Measurements from ENCODE around the gene SLC22A1.

The SLC22A1 gene

DNA sequence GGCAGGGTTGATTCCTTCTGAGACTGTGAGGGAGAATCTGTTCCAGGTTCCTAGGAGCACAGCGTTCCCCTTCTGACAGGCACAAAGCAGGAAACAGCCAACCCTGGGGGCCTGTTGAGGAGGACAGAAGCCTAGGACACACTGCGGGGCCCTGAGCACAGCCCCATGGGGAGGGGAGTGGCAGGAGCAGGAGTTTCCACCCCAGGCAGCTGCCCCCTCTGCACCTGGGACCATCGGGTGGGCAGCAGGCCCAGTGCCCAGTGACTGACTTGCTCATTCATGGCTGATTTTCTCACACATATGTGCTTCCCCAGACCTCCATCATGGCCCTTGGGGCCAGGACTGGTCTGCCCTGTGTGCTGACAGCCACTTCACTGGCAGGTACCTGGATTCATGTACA is 6.2 kb upstream of the SLC22A1 start:
- TF ChIP-seq RAD21 (IDR thresholded peaks at IDR 0.05; ENCODE audit: low read depth) (no peak), YY1 (IDR thresholded peaks at IDR 0.05; ENCODE audit: low read depth) (no peak), CREB1 (IDR thresholded peaks at IDR 0.05; ENCODE audit: low read depth) (no peak), TEAD4 (IDR thresholded peaks at IDR 0.05) (no peak), CEBPB (IDR thresholded peaks at IDR 0.05) (no peak), NFIC (IDR thresholded peaks at IDR 0.05) (no peak), FOXM1 (IDR thresholded peaks at IDR 0.05; ENCODE audit: borderline replicate concordance, low read depth) (no peak), EGR1 (IDR thresholded peaks at IDR 0.05) (no peak), EP300 (IDR thresholded peaks at IDR 0.05; ENCODE audit: borderline replicate concordance) (no peak)
- TF ChIP-seq, protein P1, sequence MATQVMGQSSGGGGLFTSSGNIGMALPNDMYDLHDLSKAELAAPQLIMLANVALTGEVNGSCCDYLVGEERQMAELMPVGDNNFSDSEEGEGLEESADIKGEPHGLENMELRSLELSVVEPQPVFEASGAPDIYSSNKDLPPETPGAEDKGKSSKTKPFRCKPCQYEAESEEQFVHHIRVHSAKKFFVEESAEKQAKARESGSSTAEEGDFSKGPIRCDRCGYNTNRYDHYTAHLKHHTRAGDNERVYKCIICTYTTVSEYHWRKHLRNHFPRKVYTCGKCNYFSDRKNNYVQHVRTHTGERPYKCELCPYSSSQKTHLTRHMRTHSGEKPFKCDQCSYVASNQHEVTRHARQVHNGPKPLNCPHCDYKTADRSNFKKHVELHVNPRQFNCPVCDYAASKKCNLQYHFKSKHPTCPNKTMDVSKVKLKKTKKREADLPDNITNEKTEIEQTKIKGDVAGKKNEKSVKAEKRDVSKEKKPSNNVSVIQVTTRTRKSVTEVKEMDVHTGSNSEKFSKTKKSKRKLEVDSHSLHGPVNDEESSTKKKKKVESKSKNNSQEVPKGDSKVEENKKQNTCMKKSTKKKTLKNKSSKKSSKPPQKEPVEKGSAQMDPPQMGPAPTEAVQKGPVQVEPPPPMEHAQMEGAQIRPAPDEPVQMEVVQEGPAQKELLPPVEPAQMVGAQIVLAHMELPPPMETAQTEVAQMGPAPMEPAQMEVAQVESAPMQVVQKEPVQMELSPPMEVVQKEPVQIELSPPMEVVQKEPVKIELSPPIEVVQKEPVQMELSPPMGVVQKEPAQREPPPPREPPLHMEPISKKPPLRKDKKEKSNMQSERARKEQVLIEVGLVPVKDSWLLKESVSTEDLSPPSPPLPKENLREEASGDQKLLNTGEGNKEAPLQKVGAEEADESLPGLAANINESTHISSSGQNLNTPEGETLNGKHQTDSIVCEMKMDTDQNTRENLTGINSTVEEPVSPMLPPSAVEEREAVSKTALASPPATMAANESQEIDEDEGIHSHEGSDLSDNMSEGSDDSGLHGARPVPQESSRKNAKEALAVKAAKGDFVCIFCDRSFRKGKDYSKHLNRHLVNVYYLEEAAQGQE (IDR thresholded peaks at IDR 0.05; ENCODE audit: low read depth), result no peak

DNA sequence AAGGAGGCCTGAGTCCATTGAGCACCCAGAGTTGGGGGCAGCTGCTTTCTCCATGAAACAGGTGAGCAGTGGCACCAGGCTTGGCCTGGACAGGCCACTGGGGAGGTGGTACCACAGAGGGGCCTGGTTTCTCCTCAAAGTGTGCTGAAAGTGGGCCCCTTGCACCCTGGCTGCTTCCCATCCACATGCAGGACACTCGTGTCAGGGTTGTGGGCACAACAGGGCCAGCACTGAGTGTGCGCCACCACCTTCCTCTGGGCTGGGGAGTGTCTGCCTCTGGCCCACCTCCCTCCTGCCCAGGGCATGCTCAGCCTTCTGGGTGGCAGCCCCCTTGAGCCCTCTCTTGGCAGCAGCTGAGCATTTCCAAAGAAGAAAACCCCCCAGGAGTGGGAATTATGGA is 5.2 kb upstream of the SLC22A1 start:
- TF ChIP-seq FOXM1 (IDR thresholded peaks at IDR 0.05; ENCODE audit: borderline replicate concordance, low read depth) (no peak), NFIC (IDR thresholded peaks at IDR 0.05) (no peak), TCF12 (IDR thresholded peaks at IDR 0.05; ENCODE audit: low read depth) (no peak), TAF1 (IDR thresholded peaks at IDR 0.05; ENCODE audit: low read depth) (no peak), CEBPB (IDR thresholded peaks at IDR 0.05) (no peak), YY1 (IDR thresholded peaks at IDR 0.05; ENCODE audit: low read depth) (no peak), CREB1 (IDR thresholded peaks at IDR 0.05; ENCODE audit: low read depth) (no peak), EP300 (IDR thresholded peaks at IDR 0.05; ENCODE audit: borderline replicate concordance) (no peak), TEAD4 (IDR thresholded peaks at IDR 0.05) (no peak), RAD21 (IDR thresholded peaks at IDR 0.05; ENCODE audit: low read depth) (no peak), EGR1 (IDR thresholded peaks at IDR 0.05) (no peak), ZBTB7A (IDR thresholded peaks at IDR 0.05; ENCODE audit: low read depth) (no peak)
- TF ChIP-seq, protein P2, sequence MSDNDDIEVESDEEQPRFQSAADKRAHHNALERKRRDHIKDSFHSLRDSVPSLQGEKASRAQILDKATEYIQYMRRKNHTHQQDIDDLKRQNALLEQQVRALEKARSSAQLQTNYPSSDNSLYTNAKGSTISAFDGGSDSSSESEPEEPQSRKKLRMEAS (IDR thresholded peaks at IDR 0.05), result no peak
- TF ChIP-seq, protein P3, sequence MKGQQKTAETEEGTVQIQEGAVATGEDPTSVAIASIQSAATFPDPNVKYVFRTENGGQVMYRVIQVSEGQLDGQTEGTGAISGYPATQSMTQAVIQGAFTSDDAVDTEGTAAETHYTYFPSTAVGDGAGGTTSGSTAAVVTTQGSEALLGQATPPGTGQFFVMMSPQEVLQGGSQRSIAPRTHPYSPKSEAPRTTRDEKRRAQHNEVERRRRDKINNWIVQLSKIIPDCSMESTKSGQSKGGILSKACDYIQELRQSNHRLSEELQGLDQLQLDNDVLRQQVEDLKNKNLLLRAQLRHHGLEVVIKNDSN (IDR thresholded peaks at IDR 0.05), result no peak
- TF ChIP-seq, protein P1 (IDR thresholded peaks at IDR 0.05; ENCODE audit: low read depth), result no peak

DNA sequence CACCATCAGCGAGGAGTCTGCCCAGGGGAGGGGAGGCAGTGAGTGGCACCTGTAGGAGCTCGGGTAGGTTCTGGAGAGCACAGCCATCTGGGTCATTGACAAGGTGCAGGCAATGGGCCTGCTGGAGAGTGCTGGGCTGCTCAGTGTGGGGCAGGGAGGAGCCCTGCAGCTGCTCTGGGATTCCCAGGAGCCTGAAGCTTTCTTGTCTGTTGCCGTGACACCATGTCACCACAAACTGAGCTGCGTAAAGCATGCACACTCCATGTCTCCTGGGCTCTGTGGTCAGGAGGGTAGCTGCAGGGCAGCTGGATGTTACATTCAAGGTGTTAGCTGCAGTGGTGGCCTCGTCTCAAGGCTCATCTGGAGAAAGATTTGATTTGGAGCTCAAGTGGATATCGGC is 4.5 kb upstream of the SLC22A1 start:
- TF ChIP-seq ZBTB7A (IDR thresholded peaks at IDR 0.05; ENCODE audit: low read depth) (no peak), RAD21 (IDR thresholded peaks at IDR 0.05; ENCODE audit: low read depth) (no peak), CREB1 (IDR thresholded peaks at IDR 0.05; ENCODE audit: low read depth) (no peak), YY1 (IDR thresholded peaks at IDR 0.05; ENCODE audit: low read depth) (no peak), TAF1 (IDR thresholded peaks at IDR 0.05; ENCODE audit: low read depth) (no peak), TCF12 (IDR thresholded peaks at IDR 0.05; ENCODE audit: low read depth) (no peak), NFIC (IDR thresholded peaks at IDR 0.05) (no peak), FOXM1 (IDR thresholded peaks at IDR 0.05; ENCODE audit: borderline replicate concordance, low read depth) (no peak), CEBPB (IDR thresholded peaks at IDR 0.05) (no peak), EP300 (IDR thresholded peaks at IDR 0.05; ENCODE audit: borderline replicate concordance) (no peak), TEAD4 (IDR thresholded peaks at IDR 0.05) (no peak), EGR1 (IDR thresholded peaks at IDR 0.05) (no peak)
- TF ChIP-seq, protein P1 (IDR thresholded peaks at IDR 0.05; ENCODE audit: low read depth), result no peak
- TF ChIP-seq, protein P3 (IDR thresholded peaks at IDR 0.05), result no peak
- TF ChIP-seq, protein P2 (IDR thresholded peaks at IDR 0.05), result no peak

DNA sequence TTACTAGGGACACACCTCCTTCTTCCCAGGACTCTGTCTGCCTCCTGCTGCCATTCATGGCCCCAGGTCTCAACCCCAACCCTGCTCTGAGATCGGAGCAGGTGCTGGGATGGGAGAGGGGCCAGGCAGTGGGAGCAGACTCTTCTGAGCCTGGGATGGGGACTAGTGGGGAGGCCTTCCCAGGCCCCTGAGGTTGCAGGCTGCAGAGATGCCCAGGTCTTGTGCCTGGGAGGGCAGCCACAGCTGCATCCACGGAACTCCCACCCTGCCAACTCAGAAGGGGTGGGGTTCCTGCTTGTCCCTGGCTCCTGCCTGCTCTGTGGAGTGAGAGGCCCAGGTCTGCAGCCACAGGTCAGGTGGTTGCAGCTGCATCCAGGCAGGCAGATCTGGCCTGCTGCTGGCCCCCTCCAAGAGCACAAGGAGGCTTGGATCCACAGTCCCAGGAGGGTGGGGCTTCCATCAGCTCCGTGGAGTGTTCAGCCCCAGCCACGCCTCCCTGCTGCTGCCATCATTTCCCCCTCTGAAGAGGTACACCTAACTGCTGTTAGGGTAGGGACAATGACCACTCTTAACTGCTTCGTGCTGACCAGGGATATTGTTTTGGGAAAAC is 2.9 kb upstream of the SLC22A1 start:
- TF ChIP-seq, protein P2 (IDR thresholded peaks at IDR 0.05), result no peak
- TF ChIP-seq, protein P3 (IDR thresholded peaks at IDR 0.05), result no peak
- TF ChIP-seq TEAD4 (IDR thresholded peaks at IDR 0.05) (no peak), TAF1 (IDR thresholded peaks at IDR 0.05; ENCODE audit: low read depth) (no peak), EGR1 (IDR thresholded peaks at IDR 0.05) (no peak), EP300 (IDR thresholded peaks at IDR 0.05; ENCODE audit: borderline replicate concordance) (no peak), ZBTB7A (IDR thresholded peaks at IDR 0.05; ENCODE audit: low read depth) (no peak), CREB1 (IDR thresholded peaks at IDR 0.05; ENCODE audit: low read depth) (no peak)

Data from Ishikawa (cell line).